Neuronal stem cell (in vitro differentiated cells): Measurements from ENCODE around the gene TRAPPC13. TPM values are rescaled to one million over a fixed set of nuclear protein-coding genes. Genes with fewer than 3 reads are reported as not detected.

ENCODE experiments used
- DNase-seq: peaks from one replicate; pipeline ENCODE4 v3.0.0-alpha.2; 2013; ENCODE audit warnings: low spot score
- H2AFZ ChIP-seq: one replicate; pipeline ENCODE4 v1.6.1; 2013; ENCODE audit warnings: mild to moderate bottlenecking, low read length, inconsistent platforms
- H2AK5ac ChIP-seq: 2 replicates; pipeline ENCODE4 v1.6.1; 2013; ENCODE audit warnings: low read depth, mild to moderate bottlenecking, inconsistent platforms, low read length, moderate library complexity, mixed read lengths
- H2BK120ac ChIP-seq: 2 replicates; pipeline ENCODE4 v1.6.1; 2013; ENCODE audit warnings: low read depth, mild to moderate bottlenecking, inconsistent platforms, low read length, moderate library complexity, mixed read lengths
- H2BK12ac ChIP-seq: one replicate; pipeline ENCODE4 v1.6.1; 2013; ENCODE audit warnings: low read length, inconsistent platforms
- H2BK15ac ChIP-seq: 2 replicates; pipeline ENCODE4 v1.6.1; 2013; ENCODE audit warnings: mild to moderate bottlenecking, low read length, inconsistent platforms, mixed read lengths
- H2BK5ac ChIP-seq: one replicate; pipeline ENCODE4 v1.6.1; 2013; ENCODE audit warnings: inconsistent platforms, mild to moderate bottlenecking, low read length, moderate library complexity
- H3K14ac ChIP-seq: one replicate; pipeline ENCODE4 v1.6.1; 2013; ENCODE audit warnings: low read length, inconsistent platforms
- H3K18ac ChIP-seq: 2 replicates; pipeline ENCODE4 v1.6.1; 2013; ENCODE audit warnings: low read length, inconsistent platforms
- H3K23ac ChIP-seq: 2 replicates; pipeline ENCODE4 v1.6.1; 2013; ENCODE audit warnings: low read depth, mild to moderate bottlenecking, mixed read lengths, low read length, inconsistent platforms; ENCODE audit not compliant: poor library complexity
- H3K27ac ChIP-seq: replicated peaks from 3 replicates; pipeline ENCODE4 v1.5.1; 2013; ENCODE audit warnings: low read length, inconsistent platforms
- H3K27me3 ChIP-seq, 3 experiments: 2 replicates each; pipeline ENCODE4 v1.6.1; 2013; ENCODE audit warnings: low read length in 3 of 3, mild to moderate bottlenecking in 2 of 3, inconsistent platforms in 1 of 3, low read depth in 1 of 3, mixed read lengths in 1 of 3, moderate library complexity in 1 of 3; ENCODE audit not compliant: control insufficient read depth in 3 of 3, insufficient read depth in 3 of 3
- H3K36me3 ChIP-seq, 2 donors: replicated peaks in 1 of 2; 2 replicates each; pipeline ENCODE4 v1.6.1; 2013; ENCODE audit warnings: low read length in 2 of 2; ENCODE audit not compliant: control insufficient read depth in 2 of 2, insufficient read depth in 2 of 2
- H3K4ac ChIP-seq: 2 replicates; pipeline ENCODE4 v1.6.1; 2013; ENCODE audit warnings: inconsistent platforms, mild to moderate bottlenecking, low read length, moderate library complexity
- H3K4me1 ChIP-seq, 2 donors: 1 replicate in 1 of 2; 2 replicates in 1 of 2; pipeline ENCODE4 v1.6.1; 2013; ENCODE audit warnings: low read length in 2 of 2, low read depth in 1 of 2; ENCODE audit not compliant: control insufficient read depth in 2 of 2, insufficient read depth in 1 of 2
- H3K4me2 ChIP-seq: one replicate; pipeline ENCODE4 v1.6.1; 2013; ENCODE audit warnings: mild to moderate bottlenecking, low read length, inconsistent platforms; ENCODE audit not compliant: insufficient read depth, poor library complexity, severe bottlenecking
- H3K4me3 ChIP-seq, 2 donors: 2 replicates each; pipeline ENCODE4 v1.5.1; 2013; ENCODE audit warnings: low read length in 2 of 2, mild to moderate bottlenecking in 2 of 2, inconsistent platforms in 1 of 2, moderate library complexity in 1 of 2
- H3K79me1 ChIP-seq: one replicate; pipeline ENCODE4 v1.6.1; 2013; ENCODE audit warnings: low read depth, mild to moderate bottlenecking, inconsistent platforms, low read length, moderate library complexity
- H3K9ac ChIP-seq: one replicate; pipeline ENCODE4 v1.6.1; 2013; ENCODE audit warnings: mild to moderate bottlenecking, low read depth, low read length, inconsistent platforms; ENCODE audit not compliant: poor library complexity
- H3K9me3 ChIP-seq, 2 donors: replicated peaks in 1 of 2; 2 replicates each; pipeline versions ENCODE3 to v1.6.1; 2013; ENCODE audit warnings: low read length in 2 of 2, mild to moderate bottlenecking in 2 of 2, inconsistent platforms in 1 of 2, low read depth in 1 of 2, mixed read lengths in 1 of 2, moderate library complexity in 1 of 2; ENCODE audit not compliant: control insufficient read depth in 2 of 2, insufficient read depth in 1 of 2
- H4K8ac ChIP-seq: one replicate; pipeline ENCODE4 v1.6.1; 2013; ENCODE audit warnings: low read depth, mild to moderate bottlenecking, inconsistent platforms, low read length, moderate library complexity
- H4K91ac ChIP-seq: one replicate; pipeline ENCODE4 v1.6.1; 2013; ENCODE audit warnings: low read length, low read depth, mild to moderate bottlenecking, inconsistent platforms; ENCODE audit not compliant: poor library complexity
- WGBS, 2 donors: extraction: QIAGEN DNeasy Blood & Tissue Kit; methylation state at CpG; one replicate each; pipeline ENCODE4 v1.1.7; 2013; ENCODE audit warnings: missing lambda C conversion rate in 2 of 2, mixed read lengths in 1 of 2; ENCODE audit not compliant: insufficient read length in 2 of 2, insufficient replicate concordance in 1 of 2; ENCODE audit errors: extremely low coverage in 2 of 2; 5-methylcytosine and 5-hydroxymethylcytosine counted together
- small RNA-seq: library from polyadenylated mRNA; stranded (forward); fragments of <200 nt; extraction: miRNeasy Mini kit (QIAGEN cat#:217004); gene quantifications from one replicate; pipeline ENCODE3, GENCODE V24; 2013; ENCODE audit not compliant: insufficient read depth

Gene TRAPPC13

GRCh38 chr5:65708145-65708544 lies 83.3 kb downstream of the TRAPPC13 start:
- H3K9ac ChIP-seq = no peak overlapping the region
- no peak overlapping the region for H2BK12ac ChIP-seq
- H2AFZ ChIP-seq = no peak overlapping the region
- H3K9me3 ChIP-seq = no peaks in the 10 kb centered on the region
- H3K4me3 ChIP-seq = no peak overlapping the region
- no peak overlapping the region for H3K18ac ChIP-seq
- H2AK5ac ChIP-seq = no peak overlapping the region
- no peaks in the 10 kb centered on the region for H3K79me1 ChIP-seq
- no peak overlapping the region for H3K4ac ChIP-seq
- no peaks in the 10 kb centered on the region for H3K4me1 ChIP-seq
- H2BK15ac ChIP-seq = no peak overlapping the region
- no peak overlapping the region for H3K4me2 ChIP-seq
- no peak overlapping the region for H4K8ac ChIP-seq
- no CpG with 5 or more reads among the region's 4 CpGs for WGBS, 2 donors
- H2BK5ac ChIP-seq = no peak overlapping the region
- H3K36me3 ChIP-seq = peaks cover 0 to 50% of the 10 kb centered on the region in 2 donors
- H4K91ac ChIP-seq = no peak overlapping the region
- no peak for DNase-seq
- no peak overlapping the region for H2BK120ac ChIP-seq
- no peak overlapping the region for H3K23ac ChIP-seq
- H3K27ac ChIP-seq = no peak overlapping the region
- H3K27me3 ChIP-seq = no peaks in the 10 kb centered on the region
- no peak overlapping the region for H3K14ac ChIP-seq

Small RNAs within 50 kb of the gene (small RNA-seq; reads per million reads assigned to genes)
- gene RNU6-540P = not detected
